Stomach (tissue), 9 donors: ENCODE measurements around the gene SULT6B1. TPM values are rescaled to one million over a fixed set of nuclear protein-coding genes. Genes with fewer than 3 reads are reported as not detected.
"Not testable (repeated sequence)": the region's sequence is repeated elsewhere in the genome, so short reads cannot be mapped to it uniquely, and the experiment has no call there.

Source experiments
- DNase-seq, 2 donors: peaks; one replicate each; pipeline versions ENCODE4 v3.0.0 to v3.0.0-alpha.2; 2013 to 2019
- H3K27ac ChIP-seq, 5 donors: fragments of 200-600 bp in 4 of 5; sonication (generic) in 4 of 5; one replicate each; pipeline ENCODE4 v1.5.1; 2013 to 2019; ENCODE audit warnings: mild to moderate bottlenecking in 1 of 5, moderate library complexity in 1 of 5
- H3K27me3 ChIP-seq, 3 donors: fragments of 200-600 bp; sonication (generic); one replicate each; pipeline ENCODE4 v1.5.1; 2017 to 2019; ENCODE audit warnings: mixed run types in 1 of 3
- H3K36me3 ChIP-seq, 4 donors: fragments of 200-600 bp; sonication (generic); 1 replicate in 3 of 4; 2 replicates in 1 of 4; pipeline ENCODE4 v1.5.1; 2016 to 2019
- H3K4me1 ChIP-seq, 4 donors: fragments of 200-600 bp; sonication (generic); one replicate each; pipeline ENCODE4 v1.5.1; 2016 to 2019
- H3K4me3 ChIP-seq, 4 donors: fragments of 200-600 bp; sonication (generic) in 3 of 4; one replicate each; pipeline ENCODE4 v1.5.1; 2016 to 2019; ENCODE audit warnings: mild to moderate bottlenecking in 1 of 4
- H3K9me3 ChIP-seq, 4 donors: fragments of 200-600 bp; sonication (generic); one replicate each; pipeline ENCODE4 v1.5.1; 2016 to 2019
- CTCF ChIP-seq, 7 experiments: fragments of 450-650 bp in 4 of 7; fragments of 200-600 bp in 3 of 7; sonication (generic) in 3 of 7; IDR thresholded peaks; one replicate each; pipeline ENCODE4 v1.5.1; 2016 to 2019; ENCODE audit warnings: antibody characterized with exemption in 7 of 7, control low read depth in 2 of 7, mild to moderate bottlenecking in 1 of 7
- EP300 ChIP-seq: sonication (generic); formaldehyde crosslinking; IDR thresholded peaks from one replicate; pipeline ENCODE4 v1.6.1; 2017; ENCODE audit warnings: antibody characterized with exemption
- POLR2A ChIP-seq, 4 donors: fragments of 450-650 bp; IDR thresholded peaks; one replicate each; pipeline ENCODE4 v1.6.1; 2016; ENCODE audit warnings: antibody characterized with exemption in 4 of 4, control low read depth in 2 of 4, mild to moderate bottlenecking in 1 of 4, moderate library complexity in 1 of 4
- POLR2AphosphoS5 ChIP-seq, 3 donors: sonication (generic); formaldehyde crosslinking; IDR thresholded peaks; one replicate each; pipeline ENCODE4 v1.6.1; 2016; ENCODE audit warnings: antibody characterized with exemption in 3 of 3
- WGBS, 5 donors: extraction: QIAGEN DNeasy Blood & Tissue Kit in 3 of 5; methylation state at CpG; one replicate each; pipeline versions ENCODE4 v1.1.5 to v1.1.7; 2013 to 2018; 5-methylcytosine and 5-hydroxymethylcytosine counted together
- intact Hi-C: fragments of 100-400 bp; cut with DNase I; formaldehyde crosslinking; loops from one replicate; pipeline ENCODE4 v1.15.1; 2023; ENCODE audit warnings: low total_unique reads
- polyA plus RNA-seq, 3 donors: library from polyadenylated mRNA; stranded (reverse); fragments of 200-250 nt; gene quantifications; one replicate each; pipeline ENCODE4 v1.2.3, GENCODE V29; 2013
- total RNA-seq, 5 donors: library from RNA; depleted of rRNA; stranded (reverse); fragments of >200 nt; gene quantifications; one replicate each; pipeline versions ENCODE4 v1.1.0 to v1.2.3, GENCODE V29; 2014 to 2016
- donor health status: healthy with polysubstance abuse.
- donor health status: Bipolar disorder and iron deficiency.
- donor health status: healthy.

The SULT6B1 gene
- total and polyA plus RNA-seq, 8 donors: not detected

GRCh38 chr2:37205689-37206341 is 17.3 kb upstream of the SULT6B1 start:
- intact Hi-C loops: no loop called here
- H3K4me3 ChIP-seq: no peak overlapping the region
- H3K4me1 ChIP-seq: no peaks in the 10 kb centered on the region
- H3K27ac ChIP-seq: no peak overlapping the region
- peaks cover 64 to 100% (median 100%) of the 10 kb centered on the region in 4 donors for H3K36me3 ChIP-seq
- H3K27me3 ChIP-seq: no peaks in the 10 kb centered on the region
- TF ChIP-seq POLR2AphosphoS5 (IDR thresholded peaks at IDR 0.05) (no peak), EP300 (no peak), CTCF (IDR thresholded peaks at IDR 0.05) (no peak), POLR2A (IDR thresholded peaks at IDR 0.05) (no peak)
- peaks cover 0 to 46% (median 22%) of the 10 kb centered on the region in 4 donors for H3K9me3 ChIP-seq
- WGBS, 5 donors: 92 to 96% (median 95%) methylated on average over 5 of the region's 5 CpGs
- no peak for DNase-seq

GRCh38 chr2:37205071-37205661 is 16.7 kb upstream of the SULT6B1 start:
- H3K4me3 ChIP-seq, H3K4me1 ChIP-seq, intact Hi-C loops, DNase-seq, H3K27ac ChIP-seq, H3K27me3 ChIP-seq: not testable (repeated sequence)
- WGBS, 5 donors: 84 to 90% (median 86%) methylated on average over 8 of the region's 8 CpGs
- peaks cover 57 to 100% (median 100%) of the 10 kb centered on the region in 4 donors for H3K36me3 ChIP-seq
- H3K9me3 ChIP-seq: peaks cover 0 to 46% (median 22%) of the 10 kb centered on the region in 4 donors

GRCh38 chr2:37203708-37204107 is 15.2 kb upstream of the SULT6B1 start:
- Histone ChIP-seq H3K36me3 (peaks cover 44 to 93% (median 86%) of the 10 kb centered on the region in 4 donors), H3K9me3 (peaks cover 0 to 36% (median 16%) of the 10 kb centered on the region in 4 donors), H3K4me3 (no peak overlapping the region), H3K4me1 (peaks cover 0 to 3% (median under 1%) of the 10 kb centered on the region in 4 donors), H3K27ac (no peak overlapping the region), H3K27me3 (no peaks in the 10 kb centered on the region)
- no peak for DNase-seq
- no peak for TF ChIP-seq EP300
- no peak for TF ChIP-seq POLR2A (IDR thresholded peaks at IDR 0.05)
- no peak for TF ChIP-seq CTCF (IDR thresholded peaks at IDR 0.05)
- TF ChIP-seq POLR2AphosphoS5 (IDR thresholded peaks at IDR 0.05): no peak
- intact Hi-C loops: no loop called here
- 91 to 97% (median 96%) methylated on average over 2 of the region's 2 CpGs for WGBS, 5 donors

- Histone ChIP-seq H3K4me3 (no peak overlapping the region), H3K27me3 (no peaks in the 10 kb centered on the region), H3K9me3 (peaks cover 0 to 18% (median 6%) of the 10 kb centered on the region in 4 donors), H3K4me1 (peaks cover 9 to 21% (median 16%) of the 10 kb centered on the region in 4 donors), H3K27ac (no peak overlapping the region), H3K36me3 (peaks cover 36 to 73% (median 67%) of the 10 kb centered on the region in 4 donors)
- intact Hi-C loops: no loop called here
- 70 to 100% (median 83%) methylated on average over 1 of the region's 1 CpG for WGBS, 5 donors
- DNase-seq: no peak
- no peak for TF ChIP-seq POLR2A (IDR thresholded peaks at IDR 0.05)
- no peak for TF ChIP-seq POLR2AphosphoS5 (IDR thresholded peaks at IDR 0.05)
Measured at GRCh38 chr2:37201766-37202165, 13.3 kb upstream of the SULT6B1 start.

- WGBS, 5 donors: 67 to 88% (median 84%) methylated on average over 1 of the region's 1 CpG
- peaks cover 30 to 68% (median 61%) of the 10 kb centered on the region in 4 donors for H3K36me3 ChIP-seq
- DNase-seq: no peak
Measured at GRCh38 chr2:37201208-37201607, 12.7 kb upstream of the SULT6B1 start.

More at GRCh38 chr2:37201208-37201607, 12.7 kb upstream of the SULT6B1 start:
- H3K4me3 ChIP-seq: no peak overlapping the region
- H3K27ac ChIP-seq: no peak overlapping the region
- intact Hi-C loops: no loop called here
- TF ChIP-seq CTCF (IDR thresholded peaks at IDR 0.05): no peak
- TF ChIP-seq EP300: no peak
- no peak for TF ChIP-seq POLR2A (IDR thresholded peaks at IDR 0.05)
- no peak for TF ChIP-seq POLR2AphosphoS5 (IDR thresholded peaks at IDR 0.05)
- peaks cover 0 to 12% (median 3%) of the 10 kb centered on the region in 4 donors for H3K9me3 ChIP-seq
- no peaks in the 10 kb centered on the region for H3K27me3 ChIP-seq
- H3K4me1 ChIP-seq: peaks cover 9 to 23% (median 18%) of the 10 kb centered on the region in 4 donors
